HG03139 (cell line): ENCODE measurements around the gene PROK2.

ENCODE experiments used
- ATAC-seq: cut with Tn5 transposase; IDR thresholded peaks from one replicate; pipeline ENCODE4 v1.9.1; 2021; ENCODE audit not compliant: unreplicated experiment

Gene PROK2

GRCh38 chr3:71784914-71785531, at the start of gene PROK2:
TSS of gene PROK2 (minus strand) at chr3:71785148. CDS start at chr3:71785052, 96 bp downstream.
- no peak for ATAC-seq

- no peak for ATAC-seq
Measured at GRCh38 chr3:71831599-71831998, 46.7 kb upstream of the PROK2 start.

GRCh38 chr3:71825551-71826283, 40.8 kb upstream of the PROK2 start:
- no peak for ATAC-seq

GRCh38 chr3:71821116-71821515, 36.2 kb upstream of the PROK2 start:
- no peak for ATAC-seq

- ATAC-seq: no peak
Measured at GRCh38 chr3:71817262-71817661, 32.3 kb upstream of the PROK2 start.

GRCh38 chr3:71816767-71817156, 31.8 kb upstream of the PROK2 start:
- ATAC-seq: no peak

- no peak for ATAC-seq
Measured at GRCh38 chr3:71815340-71816067, 30.6 kb upstream of the PROK2 start.

- ATAC-seq: no peak
Measured at GRCh38 chr3:71813704-71814103, 28.8 kb upstream of the PROK2 start.

GRCh38 chr3:71813073-71813472, 28.1 kb upstream of the PROK2 start:
- ATAC-seq: no peak

GRCh38 chr3:71810056-71810455, 25.1 kb upstream of the PROK2 start:
- no peak for ATAC-seq

GRCh38 chr3:71809321-71810026, 24.5 kb upstream of the PROK2 start:
- no peak for ATAC-seq

GRCh38 chr3:71806736-71807135, 21.8 kb upstream of the PROK2 start:
- no peak for ATAC-seq

GRCh38 chr3:71805691-71806090, 20.7 kb upstream of the PROK2 start:
- no peak for ATAC-seq

- ATAC-seq: no peak
Measured at GRCh38 chr3:71805199-71805598, 20.3 kb upstream of the PROK2 start.

GRCh38 chr3:71803248-71803647, 18.3 kb upstream of the PROK2 start:
- ATAC-seq: no peak

- ATAC-seq: no peak
Measured at GRCh38 chr3:71801986-71802385, 17.0 kb upstream of the PROK2 start.

- no peak for ATAC-seq
Measured at GRCh38 chr3:71800023-71800422, 15.1 kb upstream of the PROK2 start.

- ATAC-seq: no peak
Measured at GRCh38 chr3:71797455-71797854, 12.5 kb upstream of the PROK2 start.

GRCh38 chr3:71796290-71796689, 11.3 kb upstream of the PROK2 start:
- ATAC-seq: no peak

GRCh38 chr3:71791634-71792033, 6.7 kb upstream of the PROK2 start:
- no peak for ATAC-seq

- no peak for ATAC-seq
Measured at GRCh38 chr3:71789922-71790321, 5.0 kb upstream of the PROK2 start.
